Skeletal muscle tissue (tissue), 4 donors: ENCODE data around the gene TRAF7. TPM values are rescaled to one million over a fixed set of nuclear protein-coding genes. Genes with fewer than 3 reads are reported as not detected.

Source experiments
- H3K27ac ChIP-seq: one replicate; pipeline ENCODE4 v1.7.0; 2013; ENCODE audit warnings: mild to moderate bottlenecking, low read depth, low read length, inconsistent platforms
- H3K27me3 ChIP-seq, 3 donors: one replicate each; pipeline ENCODE4 v1.7.0; 2013; ENCODE audit warnings: low read length in 3 of 3; ENCODE audit not compliant: control insufficient read depth in 3 of 3, insufficient read depth in 3 of 3
- H3K36me3 ChIP-seq, 3 donors: one replicate each; pipeline ENCODE4 v1.7.0; 2013; ENCODE audit warnings: low read length in 3 of 3; ENCODE audit not compliant: control insufficient read depth in 3 of 3, insufficient read depth in 3 of 3
- H3K4me1 ChIP-seq, 3 donors: one replicate each; pipeline ENCODE4 v1.7.0; 2013; ENCODE audit warnings: low read length in 3 of 3, mild to moderate bottlenecking in 3 of 3; ENCODE audit not compliant: control insufficient read depth in 3 of 3, insufficient read depth in 3 of 3
- H3K4me3 ChIP-seq, 3 donors: one replicate each; pipeline ENCODE4 v1.7.0; 2013; ENCODE audit warnings: low read length in 3 of 3
- H3K9ac ChIP-seq, 3 donors: one replicate each; pipeline ENCODE4 v1.7.0; 2013; ENCODE audit warnings: low read length in 3 of 3, mild to moderate bottlenecking in 3 of 3, moderate library complexity in 2 of 3, low read depth in 1 of 3
- H3K9me3 ChIP-seq, 3 donors: one replicate each; pipeline ENCODE4 v1.7.0; 2013; ENCODE audit warnings: low read length in 3 of 3; ENCODE audit not compliant: control insufficient read depth in 3 of 3
- total RNA-seq: library from RNA; depleted of rRNA; stranded (reverse); fragments of >200 nt; gene quantifications from one replicate; pipeline ENCODE4 v1.2.3, GENCODE V29; 2014
- donor health status: Osteomylitis.

The TRAF7 gene
- total RNA-seq, 1 donor from 2014 or later: 24.0 TPM

DNA sequence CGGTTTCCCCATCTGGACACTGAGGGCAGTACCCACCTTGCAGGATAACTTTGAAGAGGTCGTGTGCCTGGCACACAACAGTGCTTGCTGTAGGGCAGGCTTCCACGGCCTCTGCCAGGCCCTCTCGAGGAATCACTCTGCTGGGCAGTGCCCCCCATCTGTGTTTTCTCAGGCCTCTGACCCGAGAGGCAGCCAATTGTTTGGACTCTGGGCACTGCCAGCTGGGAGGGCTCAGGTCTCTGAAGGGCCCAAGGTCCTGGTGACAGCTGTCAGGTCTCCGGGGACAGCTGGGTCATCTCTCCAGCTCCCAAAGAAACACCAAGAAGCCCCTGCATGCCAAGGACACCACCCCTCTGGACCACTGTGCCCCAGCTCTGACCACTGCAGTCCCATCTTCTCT lies 8.2 kb upstream of the TRAF7 start:
- peaks cover 35 to 50% (median 49%) of the 10 kb centered on the region in 3 donors for H3K4me1 ChIP-seq
- peak overlapping the region in 2 of 3 donors; percentile 60 to 88 for H3K9ac ChIP-seq
- no peaks in the 10 kb centered on the region for H3K27me3 ChIP-seq
- H3K9me3 ChIP-seq: no peaks in the 10 kb centered on the region
- H3K4me3 ChIP-seq: peak overlapping the region in 1 of 3 donors; percentile 77
- H3K27ac ChIP-seq: peak overlapping the region; percentile 82
- peaks cover 4 to 5% (median 4%) of the 10 kb centered on the region in 3 donors for H3K36me3 ChIP-seq

DNA sequence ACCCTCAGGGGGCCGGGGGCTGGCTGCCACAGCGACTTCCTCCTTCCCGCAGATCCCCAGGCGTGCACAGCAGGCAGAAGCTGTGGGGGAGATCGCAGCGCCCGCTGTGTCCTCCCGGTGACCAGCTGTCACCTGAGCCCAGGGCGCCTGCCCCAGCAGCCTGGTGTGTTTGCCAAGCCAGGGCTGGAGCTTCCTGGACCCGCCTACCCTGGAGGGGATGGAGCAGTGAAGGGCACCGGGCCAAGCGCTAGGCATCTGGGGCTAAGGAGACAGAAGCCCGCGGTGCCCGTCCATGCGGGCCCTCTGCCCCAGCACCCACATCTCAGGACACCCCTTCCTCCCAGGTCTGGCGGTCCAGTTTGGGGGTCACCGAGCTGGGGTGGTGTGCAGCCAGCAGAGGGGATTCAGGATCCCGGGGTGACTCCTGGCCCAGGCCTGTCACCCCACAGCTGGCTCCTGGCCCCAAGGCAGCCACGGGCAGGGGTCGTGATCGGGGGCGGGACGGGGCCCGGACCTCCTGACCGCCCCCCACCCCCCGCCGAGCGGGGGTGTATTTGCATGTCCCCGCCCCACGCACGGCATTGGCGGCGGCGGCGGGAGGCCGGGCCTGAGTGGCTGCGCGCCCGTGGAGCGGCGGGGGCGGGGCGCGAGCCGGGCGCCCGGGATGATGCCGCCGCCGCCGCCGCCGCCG lies 7.5 kb upstream of the TRAF7 start, which contains the start of gene RAB26:
TSS of gene RAB26 (plus strand) at position 645 of the 691 bp plus-strand sequence. CDS start 159 bp downstream, outside the sequence.
- Histone ChIP-seq H3K9me3 (no peaks in the 10 kb centered on the region), H3K4me1 (peaks cover 43 to 58% (median 57%) of the 10 kb centered on the region in 3 donors), H3K27ac (peak within 1 kb of the TSS; percentile 82), H3K9ac (peak within 1 kb of the TSS; percentile 60 to 88 (median 70)), H3K36me3 (peaks cover 4 to 10% (median 4%) of the 10 kb centered on the region in 3 donors), H3K27me3 (no peaks in the 10 kb centered on the region), H3K4me3 (peak within 1 kb of the TSS; percentile 54 to 77 (median 66))

DNA sequence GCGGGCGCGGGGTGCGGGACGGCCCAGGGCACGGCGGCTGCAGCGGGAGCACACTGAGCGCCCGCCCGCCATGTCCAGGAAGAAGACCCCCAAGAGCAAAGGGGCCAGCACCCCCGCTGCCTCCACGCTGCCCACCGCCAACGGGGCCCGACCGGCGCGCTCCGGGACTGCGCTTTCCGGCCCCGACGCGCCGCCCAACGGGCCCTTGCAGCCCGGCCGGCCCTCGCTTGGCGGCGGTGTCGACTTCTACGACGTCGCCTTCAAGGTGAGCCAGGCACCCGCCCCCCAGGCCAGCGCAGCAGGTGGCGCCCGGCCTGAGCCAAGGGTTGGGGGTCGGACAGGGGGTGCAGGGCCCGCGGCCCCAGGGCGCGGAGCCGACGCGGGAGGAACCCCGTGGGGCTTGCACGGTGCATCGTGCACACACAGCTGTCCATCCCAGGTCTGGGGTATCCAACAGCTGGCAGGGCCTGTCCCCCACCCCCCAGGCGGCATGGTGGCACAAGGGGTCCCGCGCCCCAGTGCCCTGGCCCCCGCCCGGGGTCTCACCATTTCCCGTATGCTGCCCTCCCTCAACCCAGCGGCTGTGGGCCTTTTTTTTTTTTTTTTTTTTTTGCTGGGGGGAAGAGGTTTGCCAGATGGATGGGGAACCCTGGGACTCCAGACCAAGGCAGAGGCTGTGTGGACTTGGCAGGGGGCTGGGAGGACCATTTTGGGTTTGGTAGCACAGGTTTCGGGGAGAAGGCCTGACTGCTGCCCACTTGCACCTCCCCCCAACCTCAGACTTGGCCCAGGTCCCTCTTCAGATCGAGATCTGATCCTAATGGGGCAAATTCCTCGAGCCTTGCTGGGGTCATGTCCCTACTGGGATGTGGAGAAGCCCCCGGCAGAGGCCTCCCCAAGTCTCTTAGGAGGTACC lies 6.6 kb upstream of the TRAF7 start:
- Histone ChIP-seq H3K36me3 (peaks cover 4 to 10% (median 7%) of the 10 kb centered on the region in 3 donors), H3K27ac (no peak overlapping the region), H3K4me3 (peak overlapping the region in 2 of 3 donors; percentile 56 to 66), H3K9ac (peak overlapping the region in 1 of 3 donors; percentile 75), H3K9me3 (no peaks in the 10 kb centered on the region), H3K27me3 (no peaks in the 10 kb centered on the region), H3K4me1 (peaks cover 51 to 66% (median 65%) of the 10 kb centered on the region in 3 donors)

DNA sequence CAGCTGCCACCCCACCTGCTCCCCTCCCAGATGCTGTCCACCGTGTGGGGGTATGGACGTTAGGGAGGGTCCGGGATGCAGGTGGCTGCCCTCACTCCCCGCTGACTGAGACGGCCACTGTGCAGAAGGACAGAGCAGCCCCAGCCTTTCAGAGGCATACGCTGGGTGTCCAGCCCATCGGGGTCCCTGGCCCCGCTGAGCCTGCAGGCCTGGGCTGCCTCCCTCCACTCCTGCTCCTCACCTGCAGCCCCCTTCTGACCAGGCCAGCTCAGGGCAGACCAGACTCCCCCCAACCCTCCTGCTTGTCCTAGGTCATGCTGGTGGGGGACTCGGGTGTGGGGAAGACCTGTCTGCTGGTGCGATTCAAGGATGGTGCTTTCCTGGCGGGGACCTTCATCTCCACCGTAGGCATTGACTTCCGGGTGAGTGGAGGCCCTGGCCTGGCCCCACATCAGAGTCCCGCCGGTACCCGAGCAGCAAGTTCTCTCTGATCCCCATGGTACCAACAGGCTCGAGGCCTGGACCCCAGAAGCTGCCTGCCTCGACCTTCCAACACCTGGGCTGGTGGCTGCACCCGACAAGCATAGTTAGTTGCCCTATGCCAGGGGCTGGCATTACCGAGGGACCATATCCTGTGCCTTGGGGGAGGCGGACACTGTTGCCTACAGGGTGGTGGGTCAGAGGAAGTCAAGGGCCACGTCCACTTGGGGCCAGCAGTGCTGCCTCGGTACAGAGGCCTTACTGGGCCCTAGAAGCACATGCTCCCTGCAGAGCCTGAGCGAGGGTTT lies 5.8 kb upstream of the TRAF7 start:
- Histone ChIP-seq H3K36me3 (peaks cover 4 to 10% (median 8%) of the 10 kb centered on the region in 3 donors), H3K9me3 (no peaks in the 10 kb centered on the region), H3K27me3 (no peaks in the 10 kb centered on the region), H3K9ac (peak overlapping the region in 1 of 3 donors; percentile 98), H3K4me1 (peaks cover 58 to 75% (median 73%) of the 10 kb centered on the region in 3 donors), H3K4me3 (no peak overlapping the region), H3K27ac (no peak overlapping the region)

DNA sequence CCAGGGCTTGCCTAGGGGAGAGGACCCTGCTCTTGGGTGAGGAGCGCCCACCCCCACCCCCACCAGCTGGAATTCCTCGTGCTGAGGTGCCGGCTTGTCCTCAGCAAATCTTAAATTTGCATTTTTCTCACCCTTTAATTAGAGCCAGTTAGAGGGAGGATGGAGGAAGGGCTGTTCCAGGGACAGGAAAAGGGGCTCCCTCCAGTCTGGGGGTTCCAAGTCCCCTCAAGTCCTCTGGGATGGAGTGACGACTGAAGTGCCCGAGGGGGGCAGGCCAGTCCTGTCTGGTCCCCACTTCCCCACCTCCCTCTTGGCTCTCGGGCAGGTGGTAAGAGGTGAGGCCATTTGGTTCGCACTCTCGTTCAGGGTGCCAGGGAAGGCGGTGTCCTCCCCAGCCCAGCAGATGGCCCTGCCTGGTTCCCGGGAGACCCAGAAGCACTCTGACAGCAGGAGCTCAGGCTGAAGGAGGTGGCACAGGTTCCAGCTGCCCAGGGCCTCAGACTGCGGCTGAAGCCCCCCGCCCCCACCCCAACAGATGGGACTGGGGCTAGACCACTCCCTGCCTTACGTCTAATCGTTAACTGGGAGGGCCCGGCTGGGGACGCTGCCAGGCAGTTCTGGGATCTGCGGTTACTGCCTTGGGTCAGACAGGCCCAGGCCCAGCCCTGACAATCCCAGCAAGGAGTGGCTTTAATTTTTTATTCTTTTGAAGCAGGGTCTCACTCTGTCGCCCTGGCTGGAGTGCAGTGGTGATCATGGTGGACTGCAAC lies 5.0 kb upstream of the TRAF7 start:
- peak overlapping the region in 1 of 3 donors; percentile 98 for H3K9ac ChIP-seq
- H3K4me3 ChIP-seq: no peak overlapping the region
- H3K9me3 ChIP-seq: no peaks in the 10 kb centered on the region
- no peaks in the 10 kb centered on the region for H3K27me3 ChIP-seq
- peaks cover 61 to 78% (median 76%) of the 10 kb centered on the region in 3 donors for H3K4me1 ChIP-seq
- no peak overlapping the region for H3K27ac ChIP-seq
- H3K36me3 ChIP-seq: peaks cover 4 to 10% (median 9%) of the 10 kb centered on the region in 3 donors

DNA sequence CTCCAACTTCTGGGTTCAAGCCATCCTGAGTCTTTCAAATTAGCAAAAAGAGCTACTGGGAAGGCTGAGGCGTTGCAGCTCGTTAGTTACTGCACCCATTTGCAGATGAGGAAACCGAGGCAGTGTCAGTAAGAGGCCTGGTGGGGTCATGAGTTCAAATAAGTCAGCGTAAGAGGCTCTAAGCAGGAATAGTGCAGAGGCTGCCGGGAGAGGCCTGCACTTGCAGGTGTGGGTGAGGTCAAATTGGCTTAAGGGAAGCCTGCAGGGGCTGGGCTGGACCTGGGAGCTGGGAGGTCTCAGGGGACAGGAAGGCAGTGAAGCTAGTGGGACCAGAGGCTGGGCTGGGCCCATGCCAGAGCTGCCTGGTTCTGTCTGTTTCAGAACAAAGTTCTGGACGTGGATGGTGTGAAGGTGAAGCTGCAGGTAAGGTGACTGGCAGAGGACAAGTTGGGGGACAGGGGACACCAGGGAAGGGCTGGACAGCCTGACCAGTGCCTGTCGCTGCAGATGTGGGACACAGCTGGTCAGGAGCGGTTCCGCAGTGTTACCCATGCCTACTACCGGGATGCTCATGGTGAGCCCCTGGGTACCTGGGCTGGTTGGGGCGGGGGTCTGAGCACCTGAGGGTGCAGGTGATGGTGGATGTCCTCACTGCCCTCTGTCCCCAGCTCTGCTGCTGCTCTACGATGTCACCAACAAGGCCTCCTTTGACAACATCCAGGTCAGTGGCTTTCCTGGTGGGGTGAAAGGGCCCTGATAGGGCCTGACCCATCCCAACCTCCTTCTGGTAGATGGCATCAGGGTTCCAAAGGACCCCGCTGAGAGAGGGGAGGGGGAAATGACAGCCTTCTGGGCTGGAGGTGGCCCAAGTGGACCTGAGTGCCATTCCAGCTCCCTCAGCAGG lies 4.1 kb upstream of the TRAF7 start:
- no peaks in the 10 kb centered on the region for H3K27me3 ChIP-seq
- peaks cover 4 to 10% (median 9%) of the 10 kb centered on the region in 3 donors for H3K36me3 ChIP-seq
- no peak overlapping the region for H3K4me3 ChIP-seq
- no peak overlapping the region for H3K27ac ChIP-seq
- H3K9ac ChIP-seq: peak overlapping the region; percentile 7 to 98 (median 53)
- no peaks in the 10 kb centered on the region for H3K9me3 ChIP-seq
- H3K4me1 ChIP-seq: peaks cover 65 to 84% (median 81%) of the 10 kb centered on the region in 3 donors

DNA sequence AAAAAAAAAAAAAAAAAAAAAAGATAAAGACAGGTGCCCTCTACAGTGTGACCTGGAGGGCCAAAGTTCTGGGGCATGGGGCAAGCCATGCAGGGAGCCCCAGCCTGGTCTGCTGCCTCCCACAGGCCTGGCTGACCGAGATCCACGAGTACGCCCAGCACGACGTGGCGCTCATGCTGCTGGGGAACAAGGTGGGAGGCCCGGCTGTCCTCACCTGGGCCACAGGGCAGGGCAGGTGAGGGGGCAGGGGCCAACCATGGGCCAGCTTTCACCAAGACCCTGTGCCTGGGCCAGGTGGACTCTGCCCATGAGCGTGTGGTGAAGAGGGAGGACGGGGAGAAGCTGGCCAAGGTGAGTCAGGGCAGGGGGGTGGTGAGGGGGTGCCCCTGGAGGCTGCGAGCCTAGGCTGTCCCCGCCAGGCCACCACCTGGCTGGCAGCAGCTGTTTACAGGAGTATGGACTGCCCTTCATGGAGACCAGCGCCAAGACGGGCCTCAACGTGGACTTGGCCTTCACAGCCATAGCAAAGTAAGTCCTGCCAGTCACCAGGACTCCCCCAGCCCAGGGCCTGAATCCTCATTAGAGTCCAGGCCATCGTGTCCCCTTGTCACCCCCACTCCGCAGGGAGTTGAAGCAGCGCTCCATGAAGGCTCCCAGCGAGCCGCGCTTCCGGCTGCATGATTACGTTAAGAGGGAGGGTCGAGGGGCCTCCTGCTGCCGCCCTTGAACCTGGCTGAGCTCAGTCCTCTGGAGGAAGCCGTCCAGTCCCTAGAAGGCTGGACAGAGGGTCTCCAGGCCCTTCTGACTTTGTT lies 2.7 kb upstream of the TRAF7 start:
- Histone ChIP-seq H3K4me3 (peak overlapping the region; percentile 94 to 98 (median 97)), H3K27ac (peak overlapping the region; percentile 80), H3K9me3 (no peaks in the 10 kb centered on the region), H3K36me3 (peaks cover 4 to 10% (median 9%) of the 10 kb centered on the region in 3 donors), H3K27me3 (no peaks in the 10 kb centered on the region), H3K9ac (peak overlapping the region; percentile 78 to 98 (median 98)), H3K4me1 (peaks cover 72 to 90% (median 87%) of the 10 kb centered on the region in 3 donors)
